Activated CD4-positive, alpha-beta T cell treated with anti-CD3 and anti-CD28 coated beads, Interleukin-2, amount 50 U/mL, for 24 hours (primary cell): ENCODE measurements around the gene FAM32A.

Experiments used
- DNase-seq, 2 donors: peaks; one replicate each; pipeline ENCODE4 v3.0.0-alpha.2; 2020; ENCODE audit warnings: low read depth in 1 of 2, low spot score in 1 of 2

The FAM32A gene

GRCh38 chr19:16224293-16225045 lies 39.3 kb downstream of the FAM32A start:
- DNase-seq = no peak

- DNase-seq = no peak
These were observed 40.3 kb downstream of the FAM32A start for GRCh38 chr19:16225279-16226183.

- no peak for DNase-seq
These were observed 41.0 kb downstream of the FAM32A start for GRCh38 chr19:16226184-16226591.

- no peak for DNase-seq
These were observed 41.9 kb downstream of the FAM32A start for GRCh38 chr19:16226878-16227836.

- DNase-seq = no peak
These were observed 42.8 kb downstream of the FAM32A start for GRCh38 chr19:16227837-16228636.

GRCh38 chr19:16228637-16229321 lies 43.6 kb downstream of the FAM32A start:
- DNase-seq = no peak

GRCh38 chr19:16229322-16229641 lies 44.1 kb downstream of the FAM32A start:
- no peak for DNase-seq

GRCh38 chr19:16232127-16232526 lies 46.9 kb downstream of the FAM32A start:
- DNase-seq = no peak

- DNase-seq = no peak
These were observed 47.4 kb downstream of the FAM32A start for GRCh38 chr19:16232568-16232967.

GRCh38 chr19:16233081-16233776 lies 48.0 kb downstream of the FAM32A start:
- no peak for DNase-seq

GRCh38 chr19:16233836-16234551 lies 48.8 kb downstream of the FAM32A start:
- DNase-seq = no peak

- DNase-seq = no peak
These were observed 49.6 kb downstream of the FAM32A start for GRCh38 chr19:16234552-16235445.

- no peak for DNase-seq
These were observed 50.8 kb downstream of the FAM32A start for GRCh38 chr19:16235811-16236652.
